GM21367 (cell line): ENCODE data around the gene RORC.

Experiments used
- ATAC-seq: cut with Tn5 transposase; IDR thresholded peaks from one replicate; pipeline ENCODE4 v1.9.1; 2021; ENCODE audit not compliant: unreplicated experiment

RORC gene

GRCh38 chr1:151828921-151829320 lies 2.7 kb downstream of the RORC start:
- ATAC-seq, result no peak

- no peak for ATAC-seq
These were observed 3.7 kb downstream of the RORC start for GRCh38 chr1:151827853-151828252.

- ATAC-seq, result no peak
These were observed 5.6 kb downstream of the RORC start for GRCh38 chr1:151825751-151826660.

- no peak for ATAC-seq
These were observed 6.4 kb downstream of the RORC start for GRCh38 chr1:151825204-151825603.

GRCh38 chr1:151823175-151823574 lies 8.4 kb downstream of the RORC start:
- no peak for ATAC-seq

GRCh38 chr1:151822404-151822803 lies 9.2 kb downstream of the RORC start:
- ATAC-seq, result no peak

GRCh38 chr1:151820940-151821339 lies 10.7 kb downstream of the RORC start:
- ATAC-seq, result no peak

GRCh38 chr1:151819976-151820623 lies 11.5 kb downstream of the RORC start:
- no peak for ATAC-seq

GRCh38 chr1:151819227-151819835 lies 12.3 kb downstream of the RORC start:
- no peak for ATAC-seq

GRCh38 chr1:151817353-151817730 lies 14.3 kb downstream of the RORC start:
- ATAC-seq, result no peak

GRCh38 chr1:151816548-151817352 lies 14.9 kb downstream of the RORC start:
- ATAC-seq, result no peak

- ATAC-seq, result no peak
These were observed 15.8 kb downstream of the RORC start for GRCh38 chr1:151815716-151816327.

GRCh38 chr1:151814971-151815545 lies 16.5 kb downstream of the RORC start:
- no peak for ATAC-seq

- no peak for ATAC-seq
These were observed 17.2 kb downstream of the RORC start for GRCh38 chr1:151814426-151814825.

- ATAC-seq, result no peak
These were observed 18.2 kb downstream of the RORC start for GRCh38 chr1:151813271-151813977.

- ATAC-seq, result no peak
These were observed 20.4 kb downstream of the RORC start for GRCh38 chr1:151811181-151811580.

GRCh38 chr1:151809985-151810556 lies 21.5 kb downstream of the RORC start:
- ATAC-seq, result no peak

GRCh38 chr1:151809290-151809984 lies 22.2 kb downstream of the RORC start:
- no peak for ATAC-seq

- no peak for ATAC-seq
These were observed 23.8 kb downstream of the RORC start for GRCh38 chr1:151807766-151808165.
